DOHH2 (cell line): ENCODE data around the gene GNAO1.

Source experiments
- H3F3A ChIP-seq: fragments of 200-600 bp; sonication (generic), shearing (Covaris generic); 2 replicates; pipeline ENCODE4 v1.6.0; 2016; ENCODE audit warnings: antibody characterized with exemption, mild to moderate bottlenecking; ENCODE audit not compliant: control insufficient read depth, insufficient read depth
- H3K27ac ChIP-seq: fragments of 200-600 bp; sonication (generic); 2 replicates; pipeline ENCODE4 v1.5.1; 2014; ENCODE audit warnings: low read depth, mild to moderate bottlenecking, low read length, moderate library complexity
- H3K27me3 ChIP-seq: fragments of 200-600 bp; sonication (generic); 2 replicates; pipeline ENCODE4 v1.6.1; 2014; ENCODE audit warnings: mild to moderate bottlenecking, low read length, mixed read lengths; ENCODE audit not compliant: control insufficient read depth
- H3K36me3 ChIP-seq: fragments of 200-600 bp; sonication (generic); 2 replicates; pipeline ENCODE4 v1.6.1; 2014; ENCODE audit warnings: mild to moderate bottlenecking, low read length, moderate library complexity, mixed read lengths; ENCODE audit not compliant: control insufficient read depth
- H3K4me1 ChIP-seq: fragments of 200-600 bp; sonication (generic); 2 replicates; pipeline ENCODE4 v1.6.1; 2014; ENCODE audit warnings: mild to moderate bottlenecking, low read length, mixed read lengths; ENCODE audit not compliant: control insufficient read depth
- H3K4me2 ChIP-seq: fragments of 200-600 bp; sonication (generic); 2 replicates; pipeline ENCODE4 v1.6.0; 2014; ENCODE audit warnings: mild to moderate bottlenecking, low read length, moderate library complexity
- H3K4me3 ChIP-seq: fragments of 200-600 bp; sonication (generic); 2 replicates; pipeline ENCODE4 v1.5.1; 2014; ENCODE audit warnings: mild to moderate bottlenecking, low read length, mixed read lengths
- H3K79me2 ChIP-seq: fragments of 200-600 bp; sonication (generic); 2 replicates; pipeline ENCODE4 v1.6.1; 2014; ENCODE audit warnings: mild to moderate bottlenecking, low read length, mixed read lengths; ENCODE audit not compliant: control insufficient read depth
- H3K9me2 ChIP-seq: fragments of 200-600 bp; sonication (generic); replicated peaks from 2 replicates; pipeline ENCODE4 v1.6.1; 2014; ENCODE audit warnings: mild to moderate bottlenecking, low read length, mixed read lengths; ENCODE audit not compliant: control insufficient read depth
- H3K9me3 ChIP-seq: fragments of 200-600 bp; sonication (generic); 2 replicates; pipeline ENCODE4 v1.6.1; 2014; ENCODE audit warnings: antibody characterized with exemption, low read length, mixed read lengths; ENCODE audit not compliant: control insufficient read depth, insufficient read depth
- H4K20me1 ChIP-seq: fragments of 200-600 bp; sonication (generic); 2 replicates; pipeline ENCODE4 v1.6.0; 2014; ENCODE audit warnings: low read depth, mild to moderate bottlenecking, antibody characterized with exemption, low read length, moderate library complexity; ENCODE audit not compliant: control insufficient read depth, insufficient read depth
- EZH2phosphoT487 ChIP-seq: fragments of 200-600 bp; sonication (generic); IDR thresholded peaks from 2 replicates; pipeline ENCODE4 v1.6.1; 2017; ENCODE audit warnings: borderline replicate concordance, mild to moderate bottlenecking, antibody characterized with exemption, low read length, moderate library complexity, mixed read lengths
- TF ChIP-seq, protein P1 (sequence below): fragments of 200-600 bp; sonication (generic); IDR thresholded peaks from one replicate; pipeline ENCODE4 v1.5.1; 2014; ENCODE audit warnings: antibody characterized with exemption, mild to moderate bottlenecking, low read depth, low read length; ENCODE audit not compliant: poor library complexity, severe bottlenecking

Gene GNAO1

DNA sequence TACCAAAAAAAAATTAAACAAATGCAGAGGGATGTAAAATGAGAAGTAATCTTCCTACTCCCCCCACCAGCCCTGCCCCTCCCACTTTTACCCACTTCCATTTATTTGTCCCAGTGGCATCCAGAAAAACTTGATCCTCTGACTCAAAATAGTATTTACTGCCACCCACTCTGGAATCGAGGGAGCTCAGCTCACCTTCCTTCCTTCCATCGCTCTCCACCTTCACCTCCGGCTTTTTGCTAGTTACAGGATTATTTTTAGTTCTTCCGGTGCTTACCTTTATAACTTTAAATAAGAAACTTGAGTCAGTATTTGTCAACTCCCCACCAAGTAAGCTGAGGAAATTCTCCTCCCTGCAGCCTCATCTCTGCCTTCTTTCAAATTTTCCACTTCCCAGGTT, 139.2 kb downstream of the GNAO1 start:
- H3K4me2 ChIP-seq = peak overlapping the region; percentile 40

GRCh38 chr16:56331399-56331798, 140.1 kb downstream of the GNAO1 start:
- H3K9me2 ChIP-seq = no peaks in the 10 kb centered on the region
- no peaks in the 10 kb centered on the region for H4K20me1 ChIP-seq
- H3K79me2 ChIP-seq = no peaks in the 10 kb centered on the region
- no peaks in the 10 kb centered on the region for H3K27me3 ChIP-seq
- no peak for TF ChIP-seq EZH2phosphoT487
- TF ChIP-seq, protein P1, sequence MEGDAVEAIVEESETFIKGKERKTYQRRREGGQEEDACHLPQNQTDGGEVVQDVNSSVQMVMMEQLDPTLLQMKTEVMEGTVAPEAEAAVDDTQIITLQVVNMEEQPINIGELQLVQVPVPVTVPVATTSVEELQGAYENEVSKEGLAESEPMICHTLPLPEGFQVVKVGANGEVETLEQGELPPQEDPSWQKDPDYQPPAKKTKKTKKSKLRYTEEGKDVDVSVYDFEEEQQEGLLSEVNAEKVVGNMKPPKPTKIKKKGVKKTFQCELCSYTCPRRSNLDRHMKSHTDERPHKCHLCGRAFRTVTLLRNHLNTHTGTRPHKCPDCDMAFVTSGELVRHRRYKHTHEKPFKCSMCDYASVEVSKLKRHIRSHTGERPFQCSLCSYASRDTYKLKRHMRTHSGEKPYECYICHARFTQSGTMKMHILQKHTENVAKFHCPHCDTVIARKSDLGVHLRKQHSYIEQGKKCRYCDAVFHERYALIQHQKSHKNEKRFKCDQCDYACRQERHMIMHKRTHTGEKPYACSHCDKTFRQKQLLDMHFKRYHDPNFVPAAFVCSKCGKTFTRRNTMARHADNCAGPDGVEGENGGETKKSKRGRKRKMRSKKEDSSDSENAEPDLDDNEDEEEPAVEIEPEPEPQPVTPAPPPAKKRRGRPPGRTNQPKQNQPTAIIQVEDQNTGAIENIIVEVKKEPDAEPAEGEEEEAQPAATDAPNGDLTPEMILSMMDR = no peak
- peaks cover 14% of the 10 kb centered on the region for H3K4me1 ChIP-seq
- no peaks in the 10 kb centered on the region for H3K9me3 ChIP-seq
- H3K4me2 ChIP-seq = no peak overlapping the region; the same call in 1 of the 2 replicates
- H3K4me3 ChIP-seq = no peak overlapping the region
- H3F3A ChIP-seq = no peaks in the 10 kb centered on the region
- H3K36me3 ChIP-seq = no peaks in the 10 kb centered on the region
- H3K27ac ChIP-seq = no peak overlapping the region

More for the DNA sequence above, 139.2 kb downstream of the GNAO1 start:
- Histone ChIP-seq H3F3A (no peaks in the 10 kb centered on the region), H4K20me1 (no peaks in the 10 kb centered on the region), H3K27me3 (no peaks in the 10 kb centered on the region), H3K9me3 (no peaks in the 10 kb centered on the region), H3K9me2 (no peaks in the 10 kb centered on the region), H3K4me3 (peak overlapping the region; percentile 25), H3K79me2 (no peaks in the 10 kb centered on the region), H3K27ac (0 out of 2 replicates have a peak overlapping the region, but pooled peaks have one; percentile 2), H3K4me1 (peaks cover 14% of the 10 kb centered on the region), H3K36me3 (no peaks in the 10 kb centered on the region)
- no peak for TF ChIP-seq EZH2phosphoT487
- TF ChIP-seq, protein P1 = no peak

GRCh38 chr16:56331915-56332314, 140.6 kb downstream of the GNAO1 start:
- no peaks in the 10 kb centered on the region for H4K20me1 ChIP-seq
- no peaks in the 10 kb centered on the region for H3K79me2 ChIP-seq
- no peaks in the 10 kb centered on the region for H3F3A ChIP-seq
- no peaks in the 10 kb centered on the region for H3K27me3 ChIP-seq
- H3K36me3 ChIP-seq = no peaks in the 10 kb centered on the region
- H3K4me3 ChIP-seq = no peak overlapping the region
- TF ChIP-seq, protein P1 = no peak
- no peak for TF ChIP-seq EZH2phosphoT487
- peaks cover 14% of the 10 kb centered on the region for H3K4me1 ChIP-seq
- H3K27ac ChIP-seq = no peak overlapping the region
- no peaks in the 10 kb centered on the region for H3K9me2 ChIP-seq
- no peaks in the 10 kb centered on the region for H3K9me3 ChIP-seq
- H3K4me2 ChIP-seq = no peak overlapping the region

DNA sequence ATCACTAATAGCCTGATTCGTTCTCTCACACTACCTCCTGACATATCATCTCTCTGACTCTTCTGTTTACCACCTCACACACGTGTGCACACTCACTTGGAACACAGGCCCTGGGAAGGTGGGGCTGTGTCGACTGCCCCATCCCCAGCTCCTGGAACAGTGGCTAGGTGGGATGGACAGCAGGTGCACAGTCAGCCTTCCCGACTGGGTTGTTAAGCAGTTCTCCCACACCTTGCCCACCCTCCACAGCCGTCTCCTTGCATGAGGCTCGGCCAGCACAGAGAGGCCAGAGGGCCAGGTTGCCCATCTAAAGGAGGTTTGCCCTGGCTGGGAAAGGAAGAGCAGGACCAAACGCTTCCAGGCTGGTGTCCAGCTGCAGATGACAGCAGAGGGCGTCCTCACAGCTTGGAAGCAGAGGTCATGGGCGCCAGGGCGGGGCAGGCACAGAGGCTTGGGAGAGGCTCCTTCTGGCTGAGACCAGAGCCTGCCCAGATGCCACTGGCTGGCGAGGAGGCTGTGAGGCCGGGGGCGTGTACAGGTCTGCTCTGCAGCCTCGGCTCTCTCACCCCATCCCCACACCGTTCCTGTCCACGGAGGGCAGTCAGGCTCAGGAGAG, 141.3 kb downstream of the GNAO1 start:
- no peak overlapping the region for H3K4me2 ChIP-seq
- peaks cover 14% of the 10 kb centered on the region for H3K4me1 ChIP-seq
- H4K20me1 ChIP-seq = no peaks in the 10 kb centered on the region
- H3K4me3 ChIP-seq = no peak overlapping the region
- TF ChIP-seq, protein P1 = peak; percentile 13
- TF ChIP-seq EZH2phosphoT487 = no peak
- no peaks in the 10 kb centered on the region for H3K9me3 ChIP-seq
- no peaks in the 10 kb centered on the region for H3K27me3 ChIP-seq
- H3K9me2 ChIP-seq = no peaks in the 10 kb centered on the region
- H3K27ac ChIP-seq = no peak overlapping the region
- no peaks in the 10 kb centered on the region for H3F3A ChIP-seq
- H3K36me3 ChIP-seq = no peaks in the 10 kb centered on the region
- H3K79me2 ChIP-seq = no peaks in the 10 kb centered on the region
